ENCODE results near the gene STARD5.
A peak's percentile ranks its signal among the peaks of the same experiment; 100 is the strongest.

Gene STARD5

GRCh38 chr15:81265944-81266775 is 57.8 kb downstream of the STARD5 start:
- no peaks in the 10 kb centered on the region for H3K4me1 ChIP-seq
- TF ChIP-seq, protein P1, sequence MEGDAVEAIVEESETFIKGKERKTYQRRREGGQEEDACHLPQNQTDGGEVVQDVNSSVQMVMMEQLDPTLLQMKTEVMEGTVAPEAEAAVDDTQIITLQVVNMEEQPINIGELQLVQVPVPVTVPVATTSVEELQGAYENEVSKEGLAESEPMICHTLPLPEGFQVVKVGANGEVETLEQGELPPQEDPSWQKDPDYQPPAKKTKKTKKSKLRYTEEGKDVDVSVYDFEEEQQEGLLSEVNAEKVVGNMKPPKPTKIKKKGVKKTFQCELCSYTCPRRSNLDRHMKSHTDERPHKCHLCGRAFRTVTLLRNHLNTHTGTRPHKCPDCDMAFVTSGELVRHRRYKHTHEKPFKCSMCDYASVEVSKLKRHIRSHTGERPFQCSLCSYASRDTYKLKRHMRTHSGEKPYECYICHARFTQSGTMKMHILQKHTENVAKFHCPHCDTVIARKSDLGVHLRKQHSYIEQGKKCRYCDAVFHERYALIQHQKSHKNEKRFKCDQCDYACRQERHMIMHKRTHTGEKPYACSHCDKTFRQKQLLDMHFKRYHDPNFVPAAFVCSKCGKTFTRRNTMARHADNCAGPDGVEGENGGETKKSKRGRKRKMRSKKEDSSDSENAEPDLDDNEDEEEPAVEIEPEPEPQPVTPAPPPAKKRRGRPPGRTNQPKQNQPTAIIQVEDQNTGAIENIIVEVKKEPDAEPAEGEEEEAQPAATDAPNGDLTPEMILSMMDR (IDR thresholded peaks at IDR 0.05; ENCODE audit: low read depth, low read length): peak; percentile 96
- H3K9me3 ChIP-seq: no peaks in the 10 kb centered on the region
- DNase-seq: peak; percentile 88
- H3K27me3 ChIP-seq: no peaks in the 10 kb centered on the region; the same call in none of the 2 replicates
- H3K4me3 ChIP-seq (ENCODE audit: low read depth, low read length): peak overlapping the region; percentile 57
- H3K36me3 ChIP-seq: no peaks in the 10 kb centered on the region

DNA sequence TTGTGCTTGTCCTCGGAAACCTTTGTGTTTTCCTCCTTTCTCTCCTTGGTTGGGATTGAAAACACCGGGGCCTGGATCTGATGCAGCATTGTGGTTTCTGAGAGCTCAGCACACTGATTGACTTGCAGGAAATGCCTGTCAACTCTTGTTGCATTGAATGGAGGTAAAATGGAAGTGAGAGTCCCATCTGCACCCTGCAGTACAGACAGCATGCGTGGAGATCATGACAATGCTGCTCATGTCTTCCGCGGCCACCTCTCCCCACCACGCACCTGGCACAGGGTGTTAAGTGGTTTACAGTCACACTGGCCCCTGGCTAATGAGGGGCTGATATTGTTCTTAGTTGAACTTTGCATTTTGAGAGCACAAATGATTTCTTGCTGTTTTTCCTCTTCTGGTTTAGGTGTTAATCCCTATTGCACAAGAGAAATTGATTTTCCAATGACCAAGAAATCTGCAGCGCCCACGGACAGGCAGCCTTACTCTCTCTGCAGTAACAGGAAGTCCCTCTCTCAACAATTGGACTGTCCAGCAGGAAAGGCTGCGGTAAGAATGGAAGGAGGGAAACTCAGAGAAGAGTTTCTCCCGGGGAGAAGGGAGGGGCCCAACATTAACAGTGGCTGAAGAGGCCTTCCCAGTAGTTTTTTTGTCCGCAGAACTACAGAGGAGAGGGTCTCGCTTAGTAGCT is 58.5 kb downstream of the STARD5 start:
- peak overlapping the region; percentile 57 for H3K4me3 ChIP-seq (ENCODE audit: low read depth, low read length)
- no peaks in the 10 kb centered on the region for H3K4me1 ChIP-seq
- DNase-seq: no peak
- no peaks in the 10 kb centered on the region for H3K36me3 ChIP-seq
- TF ChIP-seq, protein P1 (IDR thresholded peaks at IDR 0.05; ENCODE audit: low read depth, low read length): no peak
- H3K27me3 ChIP-seq: no peaks in the 10 kb centered on the region; the same call in none of the 2 replicates
- H3K9me3 ChIP-seq: no peaks in the 10 kb centered on the region

GRCh38 chr15:81264072-81264857 is 59.7 kb downstream of the STARD5 start:
- no peaks in the 10 kb centered on the region; the same call in none of the 2 replicates for H3K27me3 ChIP-seq
- no peak for DNase-seq
- H3K36me3 ChIP-seq: no peaks in the 10 kb centered on the region
- H3K9me3 ChIP-seq: no peaks in the 10 kb centered on the region
- no peaks in the 10 kb centered on the region for H3K4me1 ChIP-seq
- TF ChIP-seq, protein P1 (IDR thresholded peaks at IDR 0.05; ENCODE audit: low read depth, low read length): no peak
- no peak overlapping the region for H3K4me3 ChIP-seq (ENCODE audit: low read depth, low read length)

- H3K4me1 ChIP-seq: no peaks in the 10 kb centered on the region
- H3K4me3 ChIP-seq (ENCODE audit: low read depth, low read length): no peak overlapping the region
- DNase-seq: no peak
- no peaks in the 10 kb centered on the region; the same call in none of the 2 replicates for H3K27me3 ChIP-seq
- TF ChIP-seq, protein P1 (IDR thresholded peaks at IDR 0.05; ENCODE audit: low read depth, low read length): no peak
- H3K36me3 ChIP-seq: no peaks in the 10 kb centered on the region
- no peaks in the 10 kb centered on the region for H3K9me3 ChIP-seq
Observed at GRCh38 chr15:81263477-81263876, 60.5 kb downstream of the STARD5 start.

- Histone ChIP-seq H3K9me3 (no peaks in the 10 kb centered on the region), H3K36me3 (no peaks in the 10 kb centered on the region), H3K4me3 (ENCODE audit: low read depth, low read length) (no peak overlapping the region), H3K27me3 (no peaks in the 10 kb centered on the region; the same call in none of the 2 replicates), H3K4me1 (no peaks in the 10 kb centered on the region)
- TF ChIP-seq, protein P1 (IDR thresholded peaks at IDR 0.05; ENCODE audit: low read depth, low read length): no peak
- DNase-seq: no peak
Observed at GRCh38 chr15:81261172-81261811, 62.6 kb downstream of the STARD5 start.
